ENCODE measurements around the gene LSM5.

DNA sequence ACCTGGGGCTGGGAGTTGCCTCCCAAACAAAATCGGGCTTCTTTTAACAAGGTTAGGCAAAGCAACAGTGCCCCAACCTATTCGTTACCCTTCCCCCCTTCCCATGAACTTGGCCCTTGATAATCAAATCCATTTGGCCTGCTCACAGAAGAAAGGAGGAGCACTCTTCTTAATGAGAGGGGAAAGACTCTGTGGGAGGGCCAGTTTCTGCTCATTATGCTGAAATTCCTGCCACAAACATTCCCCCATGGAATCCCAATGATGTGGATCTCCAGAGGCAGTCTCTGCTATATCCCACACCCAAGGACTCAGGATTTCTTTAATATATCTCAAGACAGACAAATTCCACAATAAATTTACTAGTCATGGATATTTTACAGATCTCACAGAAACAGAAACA lies 43.0 kb downstream of the LSM5 start:
- TF ChIP-seq, protein P1, sequence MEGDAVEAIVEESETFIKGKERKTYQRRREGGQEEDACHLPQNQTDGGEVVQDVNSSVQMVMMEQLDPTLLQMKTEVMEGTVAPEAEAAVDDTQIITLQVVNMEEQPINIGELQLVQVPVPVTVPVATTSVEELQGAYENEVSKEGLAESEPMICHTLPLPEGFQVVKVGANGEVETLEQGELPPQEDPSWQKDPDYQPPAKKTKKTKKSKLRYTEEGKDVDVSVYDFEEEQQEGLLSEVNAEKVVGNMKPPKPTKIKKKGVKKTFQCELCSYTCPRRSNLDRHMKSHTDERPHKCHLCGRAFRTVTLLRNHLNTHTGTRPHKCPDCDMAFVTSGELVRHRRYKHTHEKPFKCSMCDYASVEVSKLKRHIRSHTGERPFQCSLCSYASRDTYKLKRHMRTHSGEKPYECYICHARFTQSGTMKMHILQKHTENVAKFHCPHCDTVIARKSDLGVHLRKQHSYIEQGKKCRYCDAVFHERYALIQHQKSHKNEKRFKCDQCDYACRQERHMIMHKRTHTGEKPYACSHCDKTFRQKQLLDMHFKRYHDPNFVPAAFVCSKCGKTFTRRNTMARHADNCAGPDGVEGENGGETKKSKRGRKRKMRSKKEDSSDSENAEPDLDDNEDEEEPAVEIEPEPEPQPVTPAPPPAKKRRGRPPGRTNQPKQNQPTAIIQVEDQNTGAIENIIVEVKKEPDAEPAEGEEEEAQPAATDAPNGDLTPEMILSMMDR (IDR thresholded peaks at IDR 0.05), result no peak
- TF ChIP-seq POLR2A (IDR thresholded peaks at IDR 0.05), result no peak

All from breast epithelium (tissue), 3 donors.